OCI-LY7 (cell line): ENCODE data around the gene MAP3K6.

Experiments used
- EZH2phosphoT487 ChIP-seq: fragments of 200-600 bp; sonication (generic); IDR thresholded peaks from 2 replicates; pipeline ENCODE4 v1.6.1; 2018; ENCODE audit warnings: low read depth, borderline replicate concordance, mild to moderate bottlenecking, mixed run types, antibody characterized with exemption, low read length, moderate library complexity, mixed read lengths
- TF ChIP-seq, protein P1 (sequence below): fragments of 200-600 bp; sonication (generic); conservative IDR thresholded peaks from 2 replicates; pipeline ENCODE4 v1.5.1; 2014; ENCODE audit warnings: mild to moderate bottlenecking, antibody characterized with exemption, low read length, moderate library complexity, mixed read lengths

DNA sequence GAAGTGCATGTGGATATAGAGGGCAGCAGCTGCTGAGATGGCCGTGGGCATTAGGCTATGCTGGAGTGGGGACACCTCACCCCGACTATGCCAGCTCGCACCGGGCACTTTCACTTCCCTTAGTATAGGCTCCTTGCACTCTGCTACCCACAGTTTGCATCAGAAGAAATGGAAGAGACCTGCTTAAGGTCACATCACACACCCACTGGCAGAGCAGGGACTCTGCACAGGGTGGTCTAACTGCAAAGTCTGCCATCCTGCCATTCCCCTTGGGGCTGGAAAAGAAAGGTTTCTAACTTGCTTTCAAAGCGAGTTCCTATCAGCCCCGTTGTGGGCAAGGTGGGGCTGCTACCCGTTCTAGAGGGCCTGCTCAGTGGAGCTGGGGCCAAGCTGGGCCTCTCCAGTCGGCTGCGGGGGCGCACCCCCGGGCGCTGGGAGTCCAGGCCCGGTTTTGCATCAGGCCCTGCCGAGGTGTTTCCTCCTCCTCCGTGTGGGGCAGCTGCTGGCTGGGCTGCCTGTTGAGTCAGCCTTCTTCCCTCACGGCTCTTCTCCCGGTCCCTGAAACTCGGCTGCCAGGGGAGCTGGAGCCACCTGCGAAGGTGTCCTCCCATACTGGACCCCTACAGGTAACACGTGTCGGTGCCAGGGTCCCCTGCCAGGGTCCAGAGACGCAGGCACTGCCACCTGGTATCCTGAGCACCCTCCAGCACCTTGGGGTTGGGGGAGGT, 25.1 kb downstream of the MAP3K6 start, which contains the start of gene SYTL1:
- TF ChIP-seq, protein P1, sequence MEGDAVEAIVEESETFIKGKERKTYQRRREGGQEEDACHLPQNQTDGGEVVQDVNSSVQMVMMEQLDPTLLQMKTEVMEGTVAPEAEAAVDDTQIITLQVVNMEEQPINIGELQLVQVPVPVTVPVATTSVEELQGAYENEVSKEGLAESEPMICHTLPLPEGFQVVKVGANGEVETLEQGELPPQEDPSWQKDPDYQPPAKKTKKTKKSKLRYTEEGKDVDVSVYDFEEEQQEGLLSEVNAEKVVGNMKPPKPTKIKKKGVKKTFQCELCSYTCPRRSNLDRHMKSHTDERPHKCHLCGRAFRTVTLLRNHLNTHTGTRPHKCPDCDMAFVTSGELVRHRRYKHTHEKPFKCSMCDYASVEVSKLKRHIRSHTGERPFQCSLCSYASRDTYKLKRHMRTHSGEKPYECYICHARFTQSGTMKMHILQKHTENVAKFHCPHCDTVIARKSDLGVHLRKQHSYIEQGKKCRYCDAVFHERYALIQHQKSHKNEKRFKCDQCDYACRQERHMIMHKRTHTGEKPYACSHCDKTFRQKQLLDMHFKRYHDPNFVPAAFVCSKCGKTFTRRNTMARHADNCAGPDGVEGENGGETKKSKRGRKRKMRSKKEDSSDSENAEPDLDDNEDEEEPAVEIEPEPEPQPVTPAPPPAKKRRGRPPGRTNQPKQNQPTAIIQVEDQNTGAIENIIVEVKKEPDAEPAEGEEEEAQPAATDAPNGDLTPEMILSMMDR: no peak; the same call in 1 of the 2 replicates
- TF ChIP-seq EZH2phosphoT487: no peak
